Pancreas (tissue), 10 donors: ENCODE measurements around the gene CD72. TPM values are rescaled to one million over a fixed set of nuclear protein-coding genes. Genes with fewer than 3 reads are reported as not detected.
A peak's percentile ranks its signal among the peaks of the same experiment; 100 is the strongest.
"Not testable (repeated sequence)": the region's sequence is repeated elsewhere in the genome, so short reads cannot be mapped to it uniquely, and the experiment has no call there.

Source experiments
- ATAC-seq, 4 donors: fragments of 200-7000 bp; cut with Tn5 transposase; one replicate each; pipeline versions ENCODE4 v1.8.0 to v1.9.1; 2020; ENCODE audit warnings: mild to moderate bottlenecking in 4 of 4, moderate library complexity in 4 of 4
- DNase-seq, 6 donors: peaks; one replicate each; pipeline ENCODE4 v3.0.0-alpha.2; 2020
- FAIRE-seq: peaks from 2 replicates; lab custom pipeline; 2012; peaks lifted over from hg19 to GRCh38; lab: Jason Lieb, UNC
- H3K27ac ChIP-seq, 4 donors: fragments of 200-600 bp; sonication (generic); 1 replicate in 3 of 4; 2 replicates in 1 of 4; pipeline versions ENCODE4 v1.5.0 to v1.8.0; 2020
- H3K27me3 ChIP-seq, 4 donors: fragments of 200-600 bp; one replicate each; pipeline ENCODE4 v1.8.0; 2021
- H3K36me3 ChIP-seq, 3 donors: fragments of 200-600 bp; sonication (generic) in 1 of 3; one replicate each; pipeline versions ENCODE4 v1.5.0 to v1.8.0; 2020 to 2021
- H3K4me1 ChIP-seq, 3 donors: fragments of 200-600 bp; one replicate each; pipeline ENCODE4 v1.8.0; 2021
- H3K4me3 ChIP-seq, 4 donors: fragments of 200-600 bp; sonication (generic) in 2 of 4; one replicate each; pipeline versions ENCODE4 v1.5.0 to v1.8.0; 2020 to 2021
- H3K9me3 ChIP-seq, 4 donors: fragments of 200-600 bp; one replicate each; pipeline ENCODE4 v1.8.0; 2021
- CTCF ChIP-seq, 4 donors: fragments of 200-600 bp; sonication (generic) in 3 of 4; IDR thresholded peaks; one replicate each; pipeline versions ENCODE4 v1.5.0 to v1.8.0; 2021; ENCODE audit warnings: antibody characterized with exemption in 4 of 4
- WGBS, 2 donors: extraction: QIAGEN DNeasy Blood & Tissue Kit; methylation state at CpG; one replicate each; pipeline ENCODE4 v1.1.7; 2013; 5-methylcytosine and 5-hydroxymethylcytosine counted together
- intact Hi-C, 3 donors: fragments of 100-400 bp; cut with DNase I; formaldehyde crosslinking; loops; one replicate each; pipeline versions ENCODE4 v1.11.1 to v1.14.2; 2022
- polyA plus RNA-seq, 2 donors: library from polyadenylated mRNA; stranded (reverse); fragments of 200-250 nt; gene quantifications; one replicate each; pipeline ENCODE4 v1.2.3, GENCODE V29; 2013
- total RNA-seq, 6 donors: library from RNA; stranded (reverse); fragmentation: NEBNext Ultra II Directional in 4 of 6; extraction: Animal tissue kit (Norgen Biotek cat#: 25700) in 4 of 6; gene quantifications; one replicate each; pipeline versions ENCODE4 v1.2.1 to v1.2.4, GENCODE V29; 2021 to 2023
- donor health status: healthy with polysubstance abuse.
- donor health status: DM: no; HTN: no; CAD: no; lungs with moderate emphysema.
- donor health status: DM: no; HTN: no; CAD: no.
- donor health status: control.
- donor health status: control.
- donor health status: Bipolar disorder and iron deficiency.
- donor health status: DM: yes; HTN: yes; CAD: no.
- donor health status: DM: no; HTN: no; CAD: no.
- donor health status: DM: no; HTN: no; CAD: no.
- donor health status: DM: yes; HTN: yes; CAD: no.

Gene CD72
- total and polyA plus RNA-seq, 8 donors: 0.88 to 7.7 (median 3.1) TPM

- H3K4me3 ChIP-seq: peak overlapping the region; percentile 30 to 67 (median 48)
- H3K36me3 ChIP-seq: no peaks in the 10 kb centered on the region
- FAIRE-seq (no peak), ATAC-seq (peak; percentile 57 to 73 (median 66)), DNase-seq (peak in 5 of 6 donors; percentile 50 to 66 (median 60))
- peak overlapping the region; percentile 72 to 94 (median 82) for H3K27ac ChIP-seq
- H3K4me1 ChIP-seq: peaks cover 0 to 6% (median 0%) of the 10 kb centered on the region in 3 donors
- WGBS, 2 donors: 0% methylated on average over 11 of the region's 11 CpGs
- H3K9me3 ChIP-seq: no peaks in the 10 kb centered on the region
- TF ChIP-seq CTCF (IDR thresholded peaks at IDR 0.05): no peak
- no peaks in the 10 kb centered on the region for H3K27me3 ChIP-seq
- intact Hi-C loops: loop anchor here in 1 of 3 donors (10.0 kb wide), 1 partner anchor 59 kb away; no protein-coding TSS in a partner anchor
These were observed 27.9 kb upstream of the CD72 start for GRCh38 chr9:35646153-35646532.

GRCh38 chr9:35645736-35646135 is 27.5 kb upstream of the CD72 start:
- not testable (repeated sequence) for H3K4me1 ChIP-seq, ATAC-seq, H3K36me3 ChIP-seq, H3K9me3 ChIP-seq, FAIRE-seq, H3K27me3 ChIP-seq
- H3K27ac ChIP-seq: peak overlapping the region; percentile 72 to 94 (median 82)
- 25 to 33% methylated on average over 10 of the region's 10 CpGs for WGBS, 2 donors
- peak in 1 of 6 donors; percentile 40 for DNase-seq
- intact Hi-C loops: loop anchor here in 1 of 3 donors (10.0 kb wide), 1 partner anchor 59 kb away; no protein-coding TSS in a partner anchor
- peak overlapping the region; percentile 30 to 67 (median 48) for H3K4me3 ChIP-seq

- FAIRE-seq (no peak), ATAC-seq (no peak), DNase-seq (peak in 1 of 6 donors; percentile 16)
- H3K4me1 ChIP-seq: peaks cover 0 to 6% (median 0%) of the 10 kb centered on the region in 3 donors
- intact Hi-C loops: loop anchor here in 1 of 3 donors (10.0 kb wide), 1 partner anchor 62 kb away; no protein-coding TSS in a partner anchor
- TF ChIP-seq CTCF (IDR thresholded peaks at IDR 0.05): no peak
- no peaks in the 10 kb centered on the region for H3K27me3 ChIP-seq
- no peak overlapping the region for H3K4me3 ChIP-seq
- no peaks in the 10 kb centered on the region for H3K36me3 ChIP-seq
- no peak overlapping the region for H3K27ac ChIP-seq
- H3K9me3 ChIP-seq: no peaks in the 10 kb centered on the region
- 85 to 89% methylated on average over 12 of the region's 12 CpGs for WGBS, 2 donors
These were observed 24.8 kb upstream of the CD72 start for GRCh38 chr9:35643046-35643445.

GRCh38 chr9:35641478-35641877 is 23.3 kb upstream of the CD72 start:
- not testable (repeated sequence) for H3K9me3 ChIP-seq, FAIRE-seq, H3K4me3 ChIP-seq, ATAC-seq, H3K27me3 ChIP-seq, H3K36me3 ChIP-seq, H3K4me1 ChIP-seq, H3K27ac ChIP-seq, DNase-seq
- intact Hi-C loops: loop anchor here in 1 of 3 donors (10.0 kb wide), 1 partner anchor 63 kb away; no protein-coding TSS in a partner anchor
- WGBS, 2 donors: 91 to 95% methylated on average over 3 of the region's 3 CpGs

- 94 to 96% methylated on average over 15 of the region's 15 CpGs for WGBS, 2 donors
- H3K36me3 ChIP-seq, H3K27me3 ChIP-seq, ATAC-seq, H3K27ac ChIP-seq, FAIRE-seq, H3K9me3 ChIP-seq, H3K4me1 ChIP-seq, H3K4me3 ChIP-seq: not testable (repeated sequence)
- DNase-seq: peak in 1 of 6 donors; percentile 23
- intact Hi-C loops: loop anchor here in 1 of 3 donors (10.0 kb wide), 1 partner anchor 64 kb away; no protein-coding TSS in a partner anchor
These were observed 22.2 kb upstream of the CD72 start for GRCh38 chr9:35640431-35640830.

- ATAC-seq (no peak), DNase-seq (no peak), FAIRE-seq (no peak)
- WGBS, 2 donors: 69 to 83% methylated on average over 1 of the region's 1 CpG
- Histone ChIP-seq H3K36me3 (no peaks in the 10 kb centered on the region), H3K4me3 (no peak overlapping the region), H3K27ac (no peak overlapping the region), H3K4me1 (no peaks in the 10 kb centered on the region), H3K27me3 (no peaks in the 10 kb centered on the region), H3K9me3 (no peaks in the 10 kb centered on the region)
- TF ChIP-seq CTCF (IDR thresholded peaks at IDR 0.05): no peak
- intact Hi-C loops: loop anchor here in 1 of 3 donors (10.0 kb wide), 1 partner anchor 65 kb away; no protein-coding TSS in a partner anchor
These were observed 21.4 kb upstream of the CD72 start for GRCh38 chr9:35639631-35640030.

GRCh38 chr9:35639225-35639624 is 21.0 kb upstream of the CD72 start:
- 83 to 93% methylated on average over 1 of the region's 1 CpG for WGBS, 2 donors

GRCh38 chr9:35638751-35639150 is 20.5 kb upstream of the CD72 start:
- intact Hi-C loops, H3K36me3 ChIP-seq, ATAC-seq, H3K4me3 ChIP-seq, H3K27ac ChIP-seq, FAIRE-seq, DNase-seq, H3K9me3 ChIP-seq, H3K4me1 ChIP-seq, H3K27me3 ChIP-seq: not testable (repeated sequence)
- 81 to 87% methylated on average over 7 of the region's 8 CpGs for WGBS, 2 donors

More at GRCh38 chr9:35639225-35639624, 21.0 kb upstream of the CD72 start:
- H3K4me3 ChIP-seq, FAIRE-seq, H3K27me3 ChIP-seq, ATAC-seq, H3K27ac ChIP-seq, H3K4me1 ChIP-seq, intact Hi-C loops, H3K9me3 ChIP-seq, DNase-seq, H3K36me3 ChIP-seq: not testable (repeated sequence)

GRCh38 chr9:35637427-35637955 is 19.3 kb upstream of the CD72 start:
- FAIRE-seq, H3K4me3 ChIP-seq, ATAC-seq, H3K27ac ChIP-seq, H3K9me3 ChIP-seq, H3K27me3 ChIP-seq, DNase-seq, H3K4me1 ChIP-seq, intact Hi-C loops, H3K36me3 ChIP-seq: not testable (repeated sequence)
- 89 to 92% methylated on average over 9 of the region's 9 CpGs for WGBS, 2 donors
